Measurements from ENCODE around the gene PIGW.

PIGW gene

DNA sequence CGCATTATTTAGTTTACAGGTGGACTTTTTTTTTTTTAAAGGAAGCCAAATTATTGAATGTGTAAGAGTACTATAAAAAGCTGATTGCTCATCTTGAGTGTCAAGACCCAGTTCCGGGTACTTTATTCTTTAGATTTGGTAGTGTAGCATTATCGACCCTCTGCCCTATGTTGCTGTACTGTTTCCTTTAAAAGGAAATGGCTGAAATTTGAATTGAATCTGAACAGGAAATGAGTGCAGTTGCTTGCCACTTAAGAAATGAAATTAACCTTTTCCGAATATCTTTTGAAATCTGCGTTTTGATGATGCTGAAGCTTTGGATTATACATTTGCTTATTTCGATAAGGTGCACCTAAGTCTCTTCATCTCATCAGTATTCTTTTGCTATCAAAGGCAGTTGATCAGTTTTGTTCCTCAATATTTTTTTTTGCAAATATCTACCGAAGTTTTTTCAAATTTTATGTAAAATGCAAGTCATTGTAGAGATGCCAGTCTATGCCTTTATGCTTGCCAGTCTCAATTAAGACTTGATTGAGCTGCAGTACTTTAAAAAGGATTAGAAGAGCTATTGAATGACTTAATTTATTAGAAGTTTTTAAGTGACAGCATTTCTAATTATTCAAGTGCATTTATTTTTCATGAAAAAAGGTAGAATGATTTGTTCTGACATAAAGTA is 11.8 kb downstream of the PIGW start:
- peak; percentile 17 for DNase-seq

DNA sequence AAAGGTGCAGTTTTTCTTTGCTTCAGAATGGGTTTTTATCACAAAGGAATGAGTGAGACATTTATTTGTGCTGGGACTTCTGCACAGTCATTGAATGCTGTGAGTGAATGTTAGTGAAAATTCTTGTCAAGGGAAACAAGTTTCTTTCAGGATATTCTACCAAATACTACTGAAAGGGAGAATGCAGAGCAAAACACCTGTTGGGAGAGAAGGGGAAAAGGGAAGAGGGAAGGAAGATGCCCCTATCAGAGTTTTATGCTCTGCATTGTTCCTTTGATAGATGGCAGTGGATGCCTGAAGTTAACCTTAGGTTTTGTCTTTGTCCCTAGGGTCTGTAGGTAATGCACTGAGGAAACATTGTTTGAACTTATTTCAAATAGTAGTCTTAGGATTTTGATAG is 13.0 kb downstream of the PIGW start:
- DNase-seq: no peak

DNA sequence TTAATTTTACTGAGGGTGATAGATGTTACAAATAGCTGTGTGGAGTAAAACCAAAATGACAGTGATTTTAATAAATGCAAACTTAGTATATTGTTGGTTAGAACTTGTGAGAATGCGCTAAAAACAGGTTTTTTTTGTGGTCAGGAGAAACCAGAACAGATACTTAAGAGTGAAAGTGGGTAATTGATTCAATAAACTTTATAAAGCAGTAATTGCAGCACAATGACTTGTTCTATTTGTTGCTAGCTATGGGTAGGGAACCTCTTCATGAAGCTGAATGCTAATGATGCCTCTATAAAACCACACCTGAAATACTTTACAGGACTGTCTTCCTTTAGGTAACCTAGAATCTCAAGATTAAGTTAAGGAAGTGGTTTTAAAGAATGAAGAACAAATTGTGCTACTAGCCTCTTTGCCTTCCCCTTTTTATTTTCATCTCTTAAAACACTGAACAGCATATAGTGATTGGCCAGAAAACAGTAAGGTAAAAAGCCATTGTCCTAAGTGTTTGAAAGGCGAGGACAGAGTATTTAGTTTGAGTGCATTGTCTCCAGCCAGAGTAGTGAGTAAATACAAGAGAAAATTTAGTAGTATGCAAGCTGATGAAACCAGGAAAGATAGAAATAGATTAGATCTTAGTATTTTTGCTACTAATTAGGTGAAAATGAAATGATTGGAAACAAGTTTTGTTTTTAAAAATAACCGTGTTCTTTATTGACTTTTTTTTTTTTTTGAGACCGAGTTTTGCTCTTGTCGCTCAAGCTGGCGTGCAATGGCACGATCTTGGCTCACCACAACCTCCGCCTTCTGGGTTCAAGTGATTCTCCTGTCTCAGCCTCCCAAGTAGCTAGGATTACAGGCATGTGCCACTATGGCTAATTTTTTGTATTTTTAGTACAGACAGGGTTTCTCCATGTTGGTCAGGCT is 16.0 kb downstream of the PIGW start:
- peak; percentile 41 for DNase-seq

DNA sequence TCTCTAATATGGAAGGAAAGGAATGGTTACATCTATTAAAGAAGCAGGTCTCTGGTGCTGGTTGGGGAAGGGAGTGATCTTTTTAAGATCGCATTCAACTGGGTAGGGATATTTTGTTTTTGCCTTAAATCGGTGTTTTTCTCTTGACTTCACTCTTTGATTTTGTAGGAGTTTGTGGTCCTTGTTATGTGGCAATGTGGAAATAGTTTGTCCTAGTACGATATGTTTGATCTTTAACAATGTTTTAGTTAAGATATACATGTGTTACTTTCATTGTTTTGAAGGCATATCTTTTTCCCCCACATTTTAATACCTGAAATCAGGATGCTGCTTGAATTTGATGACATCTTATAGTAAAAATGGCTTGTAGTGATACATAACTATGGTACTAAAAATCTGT is 18.7 kb downstream of the PIGW start:
- no peak for DNase-seq

DNA sequence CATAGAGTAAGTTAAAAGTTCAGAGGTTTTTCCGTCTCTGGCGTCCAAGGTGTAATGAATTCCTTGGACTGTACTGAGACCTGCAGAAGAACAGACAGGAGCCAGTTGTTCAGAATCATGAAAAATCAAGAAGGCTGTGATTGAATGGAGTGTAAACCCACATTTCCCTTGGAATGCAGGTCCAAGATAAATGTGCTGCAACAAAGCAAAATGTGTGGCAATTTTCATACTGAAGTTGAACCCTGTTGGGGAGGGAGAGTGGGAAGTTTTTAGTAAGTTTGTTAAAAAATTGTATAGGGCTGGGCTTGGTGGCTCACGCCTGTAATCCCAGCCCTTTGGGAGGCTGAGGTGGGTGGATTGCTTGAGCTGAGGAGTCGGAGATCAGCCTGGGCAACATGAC is 31.3 kb downstream of the PIGW start:
- no peak for DNase-seq

DNA sequence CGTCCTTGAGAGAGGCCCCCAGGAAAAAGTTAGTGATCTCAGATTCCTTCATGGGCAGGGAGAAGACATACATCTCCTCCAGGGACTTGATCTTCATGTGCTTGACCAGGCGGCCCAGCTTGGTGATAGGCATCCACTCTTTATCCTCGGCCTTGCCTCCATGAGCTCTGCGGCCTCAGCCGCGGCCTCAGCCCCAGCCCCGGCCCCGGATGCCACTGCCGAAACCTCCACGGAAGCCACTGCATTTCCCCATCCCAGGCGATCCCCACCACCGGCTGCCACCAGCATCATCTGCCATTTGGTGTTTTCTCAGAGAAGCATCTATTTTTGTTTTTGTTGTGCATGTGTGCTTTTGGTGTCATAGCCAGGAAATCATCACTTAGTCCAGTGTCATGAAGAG is 40.2 kb downstream of the PIGW start:
- DNase-seq: no peak

DNA sequence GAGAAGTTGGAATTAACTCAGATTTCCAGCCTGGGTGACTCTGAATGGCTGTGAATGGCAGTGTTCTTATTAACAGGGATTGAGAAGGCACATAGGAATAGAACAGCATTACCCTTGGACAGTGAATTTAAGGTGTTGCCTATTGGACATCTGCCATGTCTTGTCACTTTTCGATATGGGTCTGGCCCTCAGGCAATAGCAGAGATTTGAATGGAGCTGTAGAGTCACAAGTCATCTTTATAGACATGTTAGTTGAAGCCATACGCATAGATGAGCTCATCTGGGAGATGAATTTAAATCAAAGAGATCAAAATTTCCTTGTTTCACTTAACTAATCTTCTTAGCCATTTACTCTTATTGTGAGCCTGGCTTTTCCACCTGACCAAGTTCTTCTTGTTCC is 42.0 kb downstream of the PIGW start:
- DNase-seq: no peak

DNA sequence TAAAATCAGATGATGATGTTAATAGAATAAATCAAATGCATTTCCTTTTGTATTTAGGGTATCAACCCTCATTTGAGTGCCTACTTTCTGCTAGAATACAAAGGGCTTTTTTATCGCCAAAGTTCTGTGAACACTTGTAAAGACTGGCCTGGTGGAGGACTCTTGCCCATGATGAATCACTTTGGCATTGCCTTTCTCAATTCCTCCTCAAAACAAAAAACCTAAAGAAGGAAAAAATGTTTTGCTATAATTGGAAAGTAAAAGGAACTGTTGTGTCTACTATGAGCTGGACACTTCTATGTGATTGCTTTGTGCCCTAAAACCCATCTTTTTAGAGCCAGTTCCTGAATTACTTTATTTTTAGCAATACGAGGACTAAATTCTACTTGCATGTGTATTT is 43.9 kb downstream of the PIGW start:
- DNase-seq: no peak

DNA sequence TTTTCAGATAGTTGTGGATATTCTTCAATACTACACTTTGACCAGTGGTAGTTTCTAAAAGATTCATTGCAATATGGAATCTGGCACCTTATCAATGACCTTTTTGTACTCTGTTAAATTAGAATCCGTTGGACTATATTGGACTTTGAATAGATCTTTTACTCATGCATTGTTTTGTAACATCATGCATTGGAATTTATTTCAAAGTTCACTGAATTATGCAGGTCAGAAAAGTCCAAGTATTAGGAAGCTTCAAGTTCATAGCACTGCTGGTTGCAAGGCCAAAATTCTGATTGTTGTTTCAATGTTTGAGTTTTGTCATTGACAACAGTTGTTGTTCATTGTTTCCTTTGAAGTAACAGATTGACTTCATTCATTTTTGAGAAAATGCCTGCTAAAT is 49.0 kb downstream of the PIGW start:
- DNase-seq: no peak

DNA sequence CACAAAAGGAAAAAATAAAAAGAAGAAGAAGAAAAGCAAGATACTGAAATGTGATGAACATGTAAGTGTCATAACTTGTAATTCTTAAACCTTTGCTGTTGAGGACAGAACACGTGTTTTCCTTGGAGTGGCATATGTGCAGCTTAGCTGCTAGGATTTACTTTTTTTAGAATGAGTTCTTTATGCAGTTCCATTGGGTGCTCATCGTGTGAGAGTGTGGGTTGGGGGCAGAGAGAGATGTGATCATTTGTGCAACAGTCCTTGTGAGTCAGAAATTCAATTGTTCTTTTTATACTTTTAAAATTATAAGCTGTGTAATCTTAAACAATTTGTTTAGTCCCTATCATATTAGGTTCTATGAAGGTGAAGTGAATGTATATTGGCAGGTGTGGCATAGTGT is 51.4 kb downstream of the PIGW start:
- DNase-seq: no peak
